Transverse colon (tissue), 4 donors: Measurements from ENCODE around the gene POLR2A. TPM values are rescaled to one million over a fixed set of nuclear protein-coding genes. Genes with fewer than 3 reads are reported as not detected.

Experiments
- DNase-seq: peaks from one replicate; pipeline ENCODE4 v3.0.0-alpha.2; 2019
- H3K27ac ChIP-seq, 4 donors: fragments of 200-600 bp; sonication (generic); 2 replicates each; pipeline ENCODE4 v1.5.1; 2016 to 2018; ENCODE audit warnings: inconsistent platforms in 4 of 4
- H3K27me3 ChIP-seq: fragments of 200-600 bp; sonication (generic); 2 replicates; pipeline ENCODE4 v1.5.1; 2017; ENCODE audit warnings: inconsistent platforms
- H3K36me3 ChIP-seq, 4 donors: fragments of 200-600 bp; sonication (generic); 2 replicates each; pipeline ENCODE4 v1.5.1; 2017 to 2019; ENCODE audit warnings: inconsistent platforms in 4 of 4
- H3K4me1 ChIP-seq, 4 donors: fragments of 200-600 bp; sonication (generic); 2 replicates each; pipeline ENCODE4 v1.5.1; 2017 to 2020; ENCODE audit warnings: inconsistent platforms in 4 of 4
- H3K4me3 ChIP-seq, 4 donors: fragments of 200-600 bp; sonication (generic); 1 replicate in 1 of 4; 2 replicates in 3 of 4; pipeline versions ENCODE4 v1.5.1 to v1.6.1; 2017 to 2019; ENCODE audit warnings: inconsistent platforms in 4 of 4
- H3K9me3 ChIP-seq, 2 donors: fragments of 200-600 bp; sonication (generic); 2 replicates each; pipeline ENCODE4 v1.5.1; 2017 to 2019; ENCODE audit warnings: inconsistent platforms in 2 of 2
- CTCF ChIP-seq, 5 experiments: fragments of 200-600 bp in 3 of 5; fragments of 450-650 bp in 2 of 5; sonication (generic) in 3 of 5; IDR thresholded peaks; 1 replicate in 2 of 5; 2 replicates in 3 of 5; pipeline ENCODE4 v1.5.1; 2016 to 2017; ENCODE audit warnings: antibody characterized with exemption in 5 of 5, inconsistent platforms in 3 of 5, mild to moderate bottlenecking in 2 of 5, moderate library complexity in 1 of 5
- EP300 ChIP-seq: sonication (generic); formaldehyde crosslinking; IDR thresholded peaks from one replicate; pipeline ENCODE4 v1.6.1; 2017; ENCODE audit warnings: antibody characterized with exemption, low read depth
- POLR2A ChIP-seq: fragments of 450-650 bp; IDR thresholded peaks from one replicate; pipeline ENCODE4 v1.6.1; 2016; ENCODE audit warnings: antibody characterized with exemption, mild to moderate bottlenecking, moderate library complexity
- POLR2AphosphoS5 ChIP-seq, 3 donors: sonication (generic); formaldehyde crosslinking; IDR thresholded peaks; one replicate each; pipeline ENCODE4 v1.6.1; 2016; ENCODE audit warnings: antibody characterized with exemption in 3 of 3
- WGBS, 2 donors: methylation state at CpG; one replicate each; pipeline ENCODE4 v1.1.5; 2018; ENCODE audit warnings: low coverage in 1 of 2; 5-methylcytosine and 5-hydroxymethylcytosine counted together
- in situ Hi-C, 4 donors: fragments of 200-750 bp; cut with MboI; loops; one replicate each; pipeline versions ENCODE4 v1.15.0 to v1.15.1; 2017; ENCODE audit warnings: low sequenced_read_pairs in 3 of 4, low pct_ligation_motif_present in 1 of 4, low pct_unique_long_range_greater_than_20kb in 1 of 4
- intact Hi-C: fragments of 100-400 bp; cut with DNase I; formaldehyde crosslinking; loops from one replicate; pipeline ENCODE4 v1.15.1; 2023; ENCODE audit warnings: low total_unique reads
- total RNA-seq, 4 donors: library from RNA; depleted of rRNA; stranded (reverse); fragments of >200 nt; gene quantifications; one replicate each; pipeline ENCODE4 v1.1.0, GENCODE V29; 2016

POLR2A gene
- total RNA-seq, 4 donors from 2014 or later = 91.3 to 321 (median 127) TPM

- no peak for DNase-seq
- no peaks in the 10 kb centered on the region for H3K27me3 ChIP-seq
- H3K4me3 ChIP-seq = no peak overlapping the region
- H3K27ac ChIP-seq = no peak overlapping the region
- TF ChIP-seq POLR2AphosphoS5 (IDR thresholded peaks at IDR 0.05) = no peak
- no peak for TF ChIP-seq EP300
- no peak for TF ChIP-seq POLR2A
- in situ Hi-C loops = no loop called here
- H3K36me3 ChIP-seq = no peaks in the 10 kb centered on the region
- H3K4me1 ChIP-seq = no peaks in the 10 kb centered on the region
- H3K9me3 ChIP-seq = peaks cover 3 to 6% of the 10 kb centered on the region in 2 donors
- intact Hi-C loops = no loop called here
These were observed 44.7 kb downstream of the POLR2A start for GRCh38 chr17:7528842-7529241.

- H3K27ac ChIP-seq = no peak overlapping the region
- DNase-seq = no peak
- 81 to 93% methylated on average over 6 of the region's 6 CpGs for WGBS, 2 donors
- in situ Hi-C loops = no loop called here
- TF ChIP-seq CTCF (IDR thresholded peaks at IDR 0.05) = no peak
- TF ChIP-seq EP300 = no peak
- intact Hi-C loops = no loop called here
- H3K27me3 ChIP-seq = no peaks in the 10 kb centered on the region
- H3K36me3 ChIP-seq = no peaks in the 10 kb centered on the region
- H3K4me1 ChIP-seq = no peaks in the 10 kb centered on the region
- peaks cover 3 to 6% of the 10 kb centered on the region in 2 donors for H3K9me3 ChIP-seq
- no peak overlapping the region for H3K4me3 ChIP-seq
These were observed 46.1 kb downstream of the POLR2A start for GRCh38 chr17:7530023-7530900.

- in situ Hi-C loops = no loop called here
- peaks cover 0 to 9% of the 10 kb centered on the region in 2 donors for H3K9me3 ChIP-seq
- H3K4me3 ChIP-seq = no peak overlapping the region
- WGBS, 2 donors = 82 to 100% methylated on average over 1 to 3 of the region's 3 CpGs
- no peak overlapping the region for H3K27ac ChIP-seq
- no peak for DNase-seq
- no peak for TF ChIP-seq POLR2AphosphoS5 (IDR thresholded peaks at IDR 0.05)
- no peak for TF ChIP-seq CTCF (IDR thresholded peaks at IDR 0.05)
- no peak for TF ChIP-seq EP300
- no peak for TF ChIP-seq POLR2A
- H3K27me3 ChIP-seq = no peaks in the 10 kb centered on the region
- no peaks in the 10 kb centered on the region for H3K36me3 ChIP-seq
- no peaks in the 10 kb centered on the region for H3K4me1 ChIP-seq
- intact Hi-C loops = no loop called here
These were observed 53.9 kb downstream of the POLR2A start for GRCh38 chr17:7538050-7538449.

- DNase-seq = no peak
- Histone ChIP-seq H3K36me3 (no peaks in the 10 kb centered on the region), H3K4me3 (no peak overlapping the region), H3K4me1 (no peaks in the 10 kb centered on the region), H3K9me3 (peaks cover 0 to 9% of the 10 kb centered on the region in 2 donors), H3K27ac (no peak overlapping the region), H3K27me3 (no peaks in the 10 kb centered on the region)
- TF ChIP-seq CTCF (IDR thresholded peaks at IDR 0.05) = no peak
- TF ChIP-seq POLR2A = no peak
- TF ChIP-seq EP300 = no peak
- TF ChIP-seq POLR2AphosphoS5 (IDR thresholded peaks at IDR 0.05) = no peak
- intact Hi-C loops (no loop called here), in situ Hi-C loops (no loop called here)
- 35 to 81% methylated on average over 2 to 11 of the region's 11 CpGs for WGBS, 2 donors
These were observed 54.9 kb downstream of the POLR2A start for GRCh38 chr17:7538891-7539545.
